H4 (cell line): ENCODE results near the gene SPATA6L. TPM values are rescaled to one million over a fixed set of nuclear protein-coding genes. Genes with fewer than 3 reads are reported as not detected.

ENCODE experiments used
- DNase-seq: peaks from one replicate; pipeline ENCODE4 v3.0.0-alpha.2; 2015; ENCODE audit warnings: low spot score
- total RNA-seq: library from RNA; depleted of rRNA; stranded (reverse); fragments of >200 nt; shearing (Covaris generic); gene quantifications from 2 replicates; pipeline ENCODE4 v1.2.3, GENCODE V29; 2014; rRNA removed

The SPATA6L gene, protein sequence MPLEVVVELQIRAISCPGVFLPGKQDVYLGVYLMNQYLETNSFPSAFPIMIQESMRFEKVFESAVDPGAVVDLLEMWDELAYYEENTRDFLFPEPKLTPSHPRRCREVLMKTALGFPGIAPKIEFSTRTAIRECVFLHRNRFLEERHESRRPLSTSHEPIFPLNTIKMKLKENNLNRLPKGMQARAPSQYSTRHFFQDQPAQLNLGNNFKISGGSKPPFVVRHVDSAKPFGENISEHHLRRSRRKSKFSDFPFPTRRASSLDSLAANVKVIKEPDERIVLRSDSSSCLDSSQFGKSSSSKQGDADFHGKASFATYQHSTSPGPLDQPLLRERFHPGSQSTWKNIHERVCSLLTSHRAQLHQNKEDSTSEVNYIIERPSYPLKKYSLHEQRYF
- not detected in 2 replicates for total RNA-seq

DNA sequence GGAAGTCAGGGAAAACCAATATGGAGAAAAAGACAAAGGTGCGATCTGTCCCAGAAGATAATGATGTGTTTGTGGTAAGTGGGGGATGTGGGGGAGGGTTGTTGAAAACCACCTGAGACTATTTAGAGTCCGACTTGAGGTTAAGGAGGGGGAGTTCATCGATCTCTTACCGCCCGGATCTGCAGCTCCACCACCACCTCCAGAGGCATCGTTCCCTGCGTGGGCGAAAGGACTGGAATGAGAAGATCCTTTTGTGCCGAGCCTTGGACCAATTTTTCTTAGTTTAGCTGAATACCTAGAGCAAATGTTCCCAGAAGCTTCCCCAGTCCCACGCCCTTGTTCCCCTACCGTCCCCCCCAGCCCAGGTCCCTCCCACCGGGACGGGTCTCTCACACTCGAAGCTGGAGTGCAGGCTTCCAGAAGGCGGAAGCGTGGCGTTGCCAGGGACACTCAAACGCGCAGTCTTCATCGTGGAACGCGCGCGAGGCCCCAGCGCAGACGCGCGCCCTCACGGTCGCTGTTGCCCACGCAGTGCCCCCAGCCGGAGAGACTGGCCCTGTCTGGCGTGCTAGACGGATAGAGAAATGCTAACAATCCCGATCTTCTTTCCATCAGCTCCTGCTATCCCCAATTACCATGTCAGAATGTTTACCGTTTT is at the start of gene SPATA6L:
TSS of gene SPATA6L (minus strand) at position 439 of the 658 bp plus-strand sequence. CDS start at position 209, 230 bp downstream.
- no peak for DNase-seq

DNA sequence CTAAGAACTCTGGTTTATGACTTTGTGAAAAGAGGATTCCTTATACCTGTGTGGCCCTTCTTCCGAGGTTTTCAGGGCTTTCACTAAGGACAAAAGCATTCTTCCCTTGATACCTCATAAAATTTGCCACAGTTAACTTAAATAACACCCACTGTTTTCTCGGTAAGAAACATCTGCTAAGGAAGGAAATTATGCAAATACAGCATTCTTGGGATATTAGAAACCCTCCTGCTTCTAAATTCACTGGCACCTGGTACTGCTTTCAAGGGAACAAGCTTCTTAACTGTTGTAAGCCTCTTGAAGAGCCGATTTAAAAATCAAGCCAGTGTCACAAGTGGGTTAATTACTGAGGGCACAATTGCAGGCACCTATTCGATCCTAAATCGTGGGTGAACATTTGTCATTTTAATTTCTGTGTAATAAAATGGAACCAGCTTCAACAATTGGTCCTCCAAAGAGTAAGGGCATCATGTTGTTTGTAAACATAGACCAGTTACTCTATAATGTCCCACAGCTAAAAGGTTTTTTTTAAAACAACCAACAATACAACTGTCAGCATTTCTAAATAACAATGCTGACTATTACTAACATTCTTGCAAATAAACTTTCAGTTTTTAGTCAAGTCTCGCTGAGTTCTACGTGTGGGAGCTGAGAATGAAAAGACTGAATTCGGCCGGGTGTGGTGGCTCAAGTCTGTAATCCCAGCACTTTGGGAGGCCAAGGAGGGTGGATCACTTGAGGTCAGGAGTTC is 48.2 kb upstream of the SPATA6L start:
- DNase-seq: no peak

DNA sequence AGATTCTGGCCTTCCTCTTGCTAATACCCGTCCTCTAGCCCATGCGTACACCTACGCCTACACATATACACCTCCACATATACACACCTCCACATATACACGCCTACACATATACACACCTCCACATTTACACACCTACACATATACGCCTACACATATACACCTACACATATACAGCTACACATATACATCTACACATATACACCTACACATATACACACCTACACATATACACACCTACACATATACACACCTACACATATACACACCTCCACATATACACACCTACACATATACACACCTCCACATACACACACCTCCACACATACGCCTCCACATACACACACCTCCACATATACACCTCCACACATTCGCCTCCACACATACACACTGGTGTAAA is 47.6 kb upstream of the SPATA6L start:
- no peak for DNase-seq

DNA sequence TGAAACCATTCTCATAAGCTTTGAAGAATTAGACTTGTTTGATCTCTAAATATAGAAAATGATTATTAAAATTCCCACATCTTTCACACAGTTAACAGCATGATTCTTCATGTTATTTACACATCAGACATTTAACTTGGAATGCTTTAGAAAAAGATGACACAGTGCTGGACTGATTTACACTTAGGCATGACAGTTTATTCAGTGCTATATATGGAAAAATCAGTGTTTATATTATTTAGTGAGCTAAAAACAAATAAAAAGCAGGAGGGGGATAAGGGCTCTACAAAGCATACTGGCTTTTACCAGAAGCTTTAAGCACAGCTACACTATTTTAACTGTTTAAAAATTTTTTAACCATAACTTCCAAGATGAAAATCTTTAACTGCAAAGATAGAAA is 43.1 kb upstream of the SPATA6L start:
- no peak for DNase-seq

DNA sequence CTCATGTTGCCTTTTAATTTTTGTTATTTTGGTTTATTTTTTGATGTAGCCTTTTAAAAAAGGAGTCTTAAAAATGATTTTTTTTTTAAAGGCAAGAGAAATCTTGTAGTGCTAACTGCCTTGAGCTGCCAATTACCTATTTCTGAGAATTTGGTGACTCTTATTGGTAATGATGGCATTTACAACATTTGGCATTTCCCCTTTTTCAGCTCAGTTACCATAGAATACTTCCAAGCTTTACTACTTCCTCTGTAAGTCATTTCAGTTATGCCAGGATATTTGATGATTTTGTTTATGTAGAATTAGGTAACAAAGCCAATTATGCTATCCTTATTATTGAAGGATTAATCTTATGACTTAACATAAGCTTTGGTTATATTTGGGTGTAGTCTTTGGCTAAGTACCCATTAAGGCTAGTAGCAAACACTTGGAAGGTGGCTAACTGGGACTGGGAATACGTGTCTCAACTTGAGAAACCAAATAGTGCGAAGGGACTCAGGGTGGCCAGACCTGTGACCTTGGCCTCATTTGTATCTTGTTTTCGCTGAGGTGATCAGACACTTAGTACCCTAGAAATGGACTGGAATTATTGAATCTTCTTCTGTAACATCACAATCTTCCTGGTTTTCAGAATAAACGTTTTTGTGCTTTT is 40.8 kb upstream of the SPATA6L start:
- DNase-seq: no peak

DNA sequence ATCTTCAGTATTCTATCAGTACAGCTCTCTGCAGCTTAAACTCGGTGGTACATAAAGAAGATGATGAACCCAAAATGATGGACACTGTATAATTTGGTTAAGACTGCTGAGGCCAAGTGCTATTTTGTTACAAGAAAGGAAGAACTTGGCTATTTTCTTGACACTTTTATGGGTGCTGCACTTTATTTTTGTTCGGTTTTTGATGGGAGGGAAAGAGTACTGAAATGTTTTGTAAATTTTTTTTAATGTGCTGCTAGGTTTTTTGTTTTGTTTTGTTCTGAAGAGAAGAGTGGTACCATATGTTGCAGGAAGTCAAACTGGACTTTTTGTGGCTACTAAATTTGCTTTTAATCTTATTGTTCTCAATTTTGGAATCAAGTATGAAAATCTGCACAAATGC is 39.7 kb upstream of the SPATA6L start:
- DNase-seq: no peak

DNA sequence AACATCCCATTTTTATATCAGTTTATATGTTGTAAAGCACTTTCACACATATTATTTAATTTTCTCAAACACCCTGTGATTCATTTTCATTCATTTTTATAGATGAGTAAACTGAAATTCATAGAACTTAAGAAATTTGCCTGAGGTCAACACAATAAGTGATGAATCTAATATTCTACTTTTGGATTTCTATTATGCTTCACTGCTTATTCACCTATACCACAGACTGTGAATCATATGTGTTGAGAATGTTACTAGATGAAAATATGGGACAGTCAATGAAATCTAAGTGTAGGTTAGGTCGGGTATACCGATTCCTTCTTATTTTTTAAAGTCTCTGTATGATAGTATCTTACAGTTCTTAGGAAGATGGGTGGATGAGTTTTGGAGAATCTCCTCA is 37.8 kb upstream of the SPATA6L start:
- DNase-seq: no peak

DNA sequence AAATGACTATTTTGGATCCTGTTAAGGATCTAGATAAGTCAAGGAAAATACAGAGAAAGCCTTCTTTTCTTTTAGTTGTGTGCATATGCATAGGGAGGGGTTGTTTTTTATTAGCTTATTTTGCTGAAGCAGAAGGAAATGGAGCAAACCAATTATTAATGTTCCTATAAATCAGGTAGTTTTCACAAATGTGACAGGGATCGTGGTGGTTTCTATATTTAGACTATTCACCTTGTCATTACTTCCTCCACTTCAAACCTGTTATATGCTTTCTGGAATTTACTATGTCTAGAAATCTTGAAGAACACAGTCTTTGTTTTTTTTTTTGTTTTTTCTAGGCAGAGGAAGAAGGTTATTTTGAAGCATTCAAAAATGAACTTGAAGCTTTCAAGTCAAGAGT is 35.2 kb upstream of the SPATA6L start:
- DNase-seq: no peak

DNA sequence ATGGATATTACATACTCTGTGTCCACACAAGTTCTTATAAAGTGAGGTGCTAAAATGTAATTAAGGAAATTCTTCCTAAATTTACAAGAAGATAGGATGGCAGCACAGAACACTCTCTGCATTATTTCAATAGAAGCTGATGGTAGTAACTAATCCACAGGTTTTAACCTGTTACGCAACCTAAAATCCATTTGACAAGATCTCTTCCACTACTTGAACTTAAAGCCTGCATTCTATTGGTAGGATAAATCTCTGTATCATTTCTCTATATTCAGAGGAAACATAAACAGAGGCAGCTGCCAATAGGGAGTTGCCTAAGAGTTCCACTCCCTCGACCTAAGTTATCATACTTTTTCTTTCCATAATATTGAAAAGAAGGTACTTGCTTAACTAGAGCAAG is 34.7 kb upstream of the SPATA6L start:
- DNase-seq: no peak

DNA sequence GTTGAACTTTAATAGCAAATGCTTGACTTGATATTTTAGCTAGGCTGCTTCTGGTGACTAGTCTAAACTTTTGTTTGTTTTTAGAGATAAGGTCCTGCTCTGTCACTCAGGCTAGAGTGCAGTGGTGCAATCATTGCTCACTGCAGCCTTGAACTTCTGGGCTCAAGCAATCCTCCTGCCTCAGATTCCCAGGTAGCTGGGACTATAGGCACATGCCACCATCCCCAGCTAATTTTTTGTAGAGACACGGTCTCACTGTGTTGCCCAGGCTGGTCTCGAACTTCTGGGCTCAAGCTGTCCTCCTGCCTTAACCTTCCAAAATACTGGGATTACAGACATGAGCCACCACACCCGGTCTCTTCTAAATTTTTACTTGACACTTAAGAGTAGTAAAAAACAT is 33.8 kb upstream of the SPATA6L start:
- DNase-seq: no peak

DNA sequence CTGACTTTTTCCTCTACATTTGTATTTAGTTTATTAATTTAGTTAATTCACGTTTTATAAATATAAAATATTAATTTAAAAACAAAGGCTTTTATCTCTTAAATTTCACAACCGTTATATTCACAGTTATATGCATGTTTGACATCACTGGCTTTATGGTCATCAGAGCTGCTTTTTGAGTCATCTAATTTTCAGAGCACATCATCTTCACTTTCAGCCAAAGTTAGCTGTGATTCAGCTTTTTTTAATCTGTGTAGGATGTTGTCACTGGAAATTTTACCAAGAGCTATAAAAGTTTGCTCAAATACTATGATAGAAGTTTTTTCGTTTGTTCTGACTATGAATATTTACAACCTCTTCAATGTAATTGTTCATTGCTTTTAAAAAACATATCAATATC is 25.5 kb upstream of the SPATA6L start:
- DNase-seq: no peak

DNA sequence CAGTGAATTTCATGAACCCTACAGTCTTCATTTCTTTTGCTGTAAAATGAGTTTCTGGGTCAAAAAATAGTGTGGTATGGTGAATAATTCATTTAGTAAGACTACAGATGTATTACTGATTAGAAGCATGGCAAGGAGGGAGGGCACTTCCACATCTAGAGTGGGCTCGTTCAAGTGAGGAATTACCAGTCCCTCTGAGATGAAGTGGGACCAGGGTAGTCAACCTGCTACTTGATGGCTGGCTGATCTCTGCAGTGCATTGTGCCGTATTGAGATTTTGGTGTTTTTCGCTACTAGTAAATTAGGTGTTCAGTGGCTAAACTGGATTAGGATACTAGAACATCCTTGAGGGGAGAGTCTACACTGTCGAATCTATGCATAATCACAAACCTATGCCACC is 23.9 kb upstream of the SPATA6L start:
- DNase-seq: no peak

DNA sequence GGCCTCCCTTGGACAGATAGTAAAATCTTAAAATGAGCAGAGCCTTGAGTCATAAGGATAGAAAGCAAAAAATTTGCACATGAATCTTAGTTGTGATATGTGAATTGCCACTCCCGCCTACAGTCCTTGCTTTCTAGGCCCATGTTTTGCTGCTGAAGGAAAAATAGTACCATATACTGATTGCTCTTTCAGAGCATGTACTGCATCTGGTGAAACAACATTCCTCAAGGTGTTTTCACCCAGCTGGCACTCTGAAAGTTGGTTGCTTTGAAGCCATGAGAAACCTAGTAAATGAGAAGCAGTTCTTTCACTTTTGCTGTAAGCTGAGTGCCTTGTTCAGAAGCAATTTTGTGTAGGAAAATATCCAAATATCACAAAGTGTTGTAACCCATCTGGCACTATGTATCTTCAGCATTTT is 23.4 kb upstream of the SPATA6L start:
- no peak for DNase-seq

DNA sequence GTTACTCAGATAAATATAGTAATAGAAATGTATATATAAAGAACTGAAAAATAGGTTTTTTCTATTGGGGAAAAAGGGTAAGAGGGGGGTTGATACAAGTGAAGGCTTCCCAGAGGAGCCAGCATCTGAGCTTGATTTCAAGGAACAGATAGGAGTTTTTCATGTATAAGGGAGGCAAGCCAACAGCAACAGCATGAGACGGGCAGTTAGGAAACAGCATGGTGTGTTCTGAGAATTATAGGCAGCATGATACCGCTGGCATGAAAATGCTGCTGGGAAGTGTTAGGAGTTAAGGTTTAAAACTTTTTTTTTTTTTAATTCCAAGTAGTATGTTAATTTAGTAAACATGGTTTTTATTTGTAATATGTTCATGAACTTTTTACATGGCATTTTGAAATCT is 22.7 kb upstream of the SPATA6L start:
- no peak for DNase-seq

DNA sequence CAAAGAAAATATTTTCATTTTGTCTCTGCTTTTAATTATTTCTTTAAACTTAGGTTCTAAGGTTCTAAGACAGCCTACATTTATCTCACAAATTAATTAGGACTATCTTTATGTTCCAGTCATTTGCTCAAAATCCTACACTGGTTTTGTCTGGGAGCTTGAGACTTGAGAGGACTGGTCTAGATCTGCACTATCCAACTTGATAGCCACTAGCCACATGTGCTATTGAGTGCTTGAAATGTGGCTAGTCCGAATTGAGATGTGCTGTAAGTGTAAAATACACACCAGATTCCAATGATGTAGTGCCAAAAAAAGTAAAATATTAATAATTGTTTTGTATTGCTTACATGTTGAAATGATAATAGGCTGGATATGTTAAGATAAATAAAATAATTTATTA is 20.3 kb upstream of the SPATA6L start:
- DNase-seq: no peak

DNA sequence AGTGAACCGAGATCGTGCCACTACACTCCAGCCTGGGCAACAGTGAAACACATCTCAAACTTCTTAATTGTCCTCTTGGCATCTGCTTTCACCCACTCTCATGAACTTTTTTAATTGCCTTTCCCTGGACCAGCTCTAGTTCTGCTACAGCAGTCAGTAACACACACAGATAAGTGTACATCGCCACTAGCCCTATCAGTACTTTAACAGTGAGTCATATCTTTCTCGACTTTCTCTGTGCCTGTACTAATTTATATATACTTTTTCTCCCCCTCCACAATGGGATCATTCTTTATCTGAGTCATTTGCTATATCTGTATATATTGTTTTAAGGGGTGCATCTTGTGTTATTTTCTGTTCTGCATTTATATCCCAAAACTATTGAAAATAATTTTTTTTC is 19.8 kb upstream of the SPATA6L start:
- no peak for DNase-seq

DNA sequence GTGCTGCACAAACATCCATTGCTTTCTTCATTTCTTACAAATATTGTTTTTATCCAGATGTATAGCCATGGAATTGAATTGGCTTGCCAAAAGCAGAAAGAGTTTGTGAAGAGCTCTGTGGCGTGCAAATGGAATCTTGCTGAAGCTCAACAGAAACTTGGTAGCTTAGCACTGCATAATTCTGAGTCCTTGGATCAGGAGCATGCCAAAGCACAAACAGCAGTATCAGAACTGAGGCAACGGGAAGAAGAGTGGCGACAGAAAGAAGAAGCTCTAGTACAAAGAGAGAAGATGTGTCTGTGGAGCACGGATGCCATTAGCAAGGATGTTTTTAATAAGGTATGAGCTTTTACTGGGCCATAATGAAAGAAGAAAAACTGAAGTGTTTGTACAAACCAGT is 18.5 kb upstream of the SPATA6L start:
- no peak for DNase-seq

DNA sequence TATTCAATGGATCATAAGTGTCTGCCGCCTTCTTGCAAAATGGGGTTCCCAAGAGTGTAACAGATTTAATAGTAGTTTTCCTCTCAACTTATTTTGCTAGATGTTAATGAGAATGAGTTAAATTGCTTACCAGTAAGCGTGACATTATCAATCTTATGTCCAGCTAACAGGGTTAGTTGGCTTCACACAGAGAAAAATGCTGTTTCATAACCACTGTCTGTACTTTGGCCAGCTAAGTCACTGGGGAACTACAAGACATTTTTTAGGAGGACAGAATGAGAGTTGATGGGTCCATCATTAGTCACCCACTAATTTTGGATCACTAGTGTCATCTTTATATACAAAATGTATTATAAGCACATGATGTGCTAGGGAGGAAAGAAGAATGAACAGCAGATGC is 14.5 kb upstream of the SPATA6L start:
- DNase-seq: no peak

DNA sequence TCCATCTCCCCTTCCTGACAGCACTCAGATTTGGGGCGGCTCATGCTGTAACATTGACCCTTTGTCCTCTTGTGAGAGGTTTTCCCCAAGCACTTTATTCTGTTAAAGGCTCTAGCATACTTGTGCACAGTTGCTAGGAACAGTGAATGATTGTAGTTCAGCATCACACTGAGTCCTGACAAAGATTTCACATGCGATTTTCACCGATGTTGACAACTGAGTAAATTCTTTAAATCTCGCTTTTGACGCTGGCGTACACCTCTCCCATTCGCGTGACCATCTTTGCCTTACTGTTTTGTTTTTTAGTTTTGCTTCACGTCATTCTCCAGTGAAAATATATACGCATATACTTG is 13.9 kb upstream of the SPATA6L start:
- DNase-seq: no peak

DNA sequence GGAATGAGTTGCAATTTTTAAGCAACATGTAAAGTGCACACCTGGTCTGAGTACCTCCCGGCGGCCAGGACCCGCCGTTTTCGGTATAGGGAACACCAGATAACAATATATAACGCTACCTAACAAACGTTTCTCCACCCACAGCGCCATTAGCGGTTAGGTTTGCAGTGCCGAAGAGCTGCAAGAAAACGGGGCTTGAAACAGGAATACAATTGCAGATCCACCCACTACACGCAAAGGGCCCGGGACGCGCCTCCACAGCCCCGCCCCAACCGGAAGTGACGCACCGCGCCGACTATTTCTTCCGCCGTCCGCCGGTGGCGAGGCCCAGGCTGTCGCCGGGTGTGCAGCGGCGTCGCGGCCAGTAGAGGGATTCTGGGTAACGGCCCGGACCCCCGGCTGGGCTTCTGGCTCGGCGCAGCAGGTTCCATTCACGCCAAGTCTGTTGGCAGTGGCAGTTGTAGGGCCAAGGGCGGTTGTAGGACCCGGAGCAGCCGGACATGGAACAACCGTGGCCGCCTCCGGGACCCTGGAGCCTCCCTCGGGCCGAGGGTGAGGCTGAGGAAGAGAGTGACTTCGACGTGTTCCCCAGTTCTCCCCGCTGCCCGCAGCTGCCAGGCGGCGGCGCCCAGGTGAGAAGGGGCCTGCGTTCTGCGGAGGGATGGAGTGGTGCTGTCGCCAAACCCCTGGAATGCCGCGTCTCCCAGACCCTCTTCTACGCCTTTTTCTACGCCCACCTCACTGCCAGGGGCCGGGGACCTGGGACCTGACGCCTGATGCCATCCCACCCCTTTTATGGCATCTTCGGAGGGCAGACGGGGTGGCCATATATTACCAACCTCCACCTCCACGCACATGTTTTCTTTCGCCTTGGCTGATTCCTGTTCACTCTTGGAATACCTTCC is 13.2 kb upstream of the SPATA6L start, which contains the start of gene CDC37L1:
TSS of gene CDC37L1 (plus strand) at position 302 of the 905 bp plus-strand sequence. CDS start at position 501, 199 bp downstream.
- DNase-seq: peak; percentile 89

DNA sequence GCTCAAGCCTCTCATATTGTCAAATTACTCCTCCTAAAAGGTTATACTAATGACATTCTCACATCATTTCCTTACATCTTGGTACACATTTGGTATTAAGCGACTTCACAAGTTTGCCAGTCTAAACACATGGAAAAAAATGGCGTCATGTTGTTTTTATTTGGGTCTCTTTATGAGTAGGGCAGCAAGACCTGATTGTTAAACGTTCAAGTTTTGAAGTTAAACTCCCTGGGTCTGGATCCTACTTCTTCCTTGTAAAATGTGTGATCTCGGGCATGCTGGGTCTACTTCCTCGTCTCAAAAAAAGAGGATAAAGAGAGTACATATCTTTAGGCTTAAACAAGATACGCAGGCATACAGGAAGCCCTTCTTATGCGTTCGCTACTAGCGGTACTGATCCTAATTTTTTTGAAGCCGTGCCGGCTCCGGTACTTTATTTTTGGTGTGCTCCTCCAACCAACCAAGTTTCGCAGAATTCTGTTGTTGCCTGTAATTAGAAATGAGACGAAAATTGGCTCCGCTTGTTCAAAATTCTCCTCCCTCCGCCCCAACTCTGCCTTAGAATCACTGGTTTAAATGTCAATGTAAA is 12.5 kb upstream of the SPATA6L start:
- no peak for DNase-seq
